CD8-positive, alpha-beta memory T cell (primary cell): ENCODE results near the gene RPL18. TPM values are rescaled to one million over a fixed set of nuclear protein-coding genes. Genes with fewer than 3 reads are reported as not detected.
"Not testable (repeated sequence)": the region's sequence is repeated elsewhere in the genome, so short reads cannot be mapped to it uniquely, and the experiment has no call there.

ENCODE experiments used
- CTCF ChIA-PET: fragments of 350-600 bp; sonication (Branson Sonifier 250); formaldehyde crosslinking; loops from one replicate; lab custom pipeline; 2021; ENCODE audit warnings: antibody characterized with exemption; lab: Charles Lee
- POLR2A ChIA-PET: fragments of 350-600 bp; sonication (Branson Sonifier 250); formaldehyde crosslinking; loops from one replicate; lab custom pipeline; 2021; ENCODE audit warnings: antibody characterized with exemption; lab: Charles Lee
- DNase-seq, 5 donors: peaks; one replicate each; pipeline versions ENCODE4 v3.0.0 to v3.0.0-alpha.2; 2020 to 2022; ENCODE audit warnings: mixed read lengths in 1 of 5
- H3K27ac ChIP-seq: one replicate; pipeline ENCODE4 v1.7.0; 2013; ENCODE audit warnings: low read depth, mild to moderate bottlenecking, low read length, moderate library complexity
- H3K27me3 ChIP-seq: 2 replicates; pipeline ENCODE4 v1.7.0; 2013; ENCODE audit warnings: low read length, mild to moderate bottlenecking; ENCODE audit not compliant: insufficient read depth, poor library complexity, severe bottlenecking
- H3K36me3 ChIP-seq: 2 replicates; pipeline ENCODE4 v1.7.0; 2013; ENCODE audit warnings: mild to moderate bottlenecking, low read length, moderate library complexity; ENCODE audit not compliant: insufficient read depth
- H3K4me1 ChIP-seq: 2 replicates; pipeline ENCODE4 v1.7.0; 2013; ENCODE audit warnings: mild to moderate bottlenecking, low read length, moderate library complexity; ENCODE audit not compliant: insufficient read depth
- H3K4me3 ChIP-seq: 2 replicates; pipeline ENCODE4 v1.7.0; 2013; ENCODE audit warnings: mild to moderate bottlenecking, low read length
- H3K9me3 ChIP-seq: 2 replicates; pipeline ENCODE4 v1.7.0; 2013; ENCODE audit warnings: mild to moderate bottlenecking, low read length
- H3K27ac Mint-ChIP-seq, 8 donors: one replicate each; pipeline ENCODE4 v1.8.0; 2020 to 2021; ENCODE audit warnings: mixed read lengths in 8 of 8, mild to moderate bottlenecking in 6 of 8, inconsistent platforms in 3 of 8, moderate library complexity in 3 of 8
- H3K27me3 Mint-ChIP-seq, 2 donors: one replicate each; pipeline ENCODE4 v1.8.0; 2020 to 2021; ENCODE audit warnings: mixed read lengths in 2 of 2, mild to moderate bottlenecking in 1 of 2, moderate library complexity in 1 of 2
- H3K36me3 Mint-ChIP-seq, 3 donors: one replicate each; pipeline ENCODE4 v1.8.0; 2020 to 2021; ENCODE audit warnings: mixed read lengths in 3 of 3, inconsistent platforms in 1 of 3, mild to moderate bottlenecking in 1 of 3
- H3K4me1 Mint-ChIP-seq, 3 donors: one replicate each; pipeline ENCODE4 v1.8.0; 2020 to 2021; ENCODE audit warnings: mixed read lengths in 3 of 3, inconsistent platforms in 1 of 3, mild to moderate bottlenecking in 1 of 3
- H3K4me3 Mint-ChIP-seq, 7 donors: one replicate each; pipeline ENCODE4 v1.8.0; 2020 to 2021; ENCODE audit warnings: mixed read lengths in 7 of 7, mild to moderate bottlenecking in 6 of 7, moderate library complexity in 4 of 7, inconsistent platforms in 2 of 7
- H3K9me3 Mint-ChIP-seq, 5 donors: one replicate each; pipeline ENCODE4 v1.8.0; 2020 to 2022; ENCODE audit warnings: mixed read lengths in 5 of 5, mild to moderate bottlenecking in 3 of 5, moderate library complexity in 2 of 5, inconsistent platforms in 1 of 5
- polyA plus RNA-seq: library from polyadenylated mRNA; unstranded; fragments of 300-500 nt; fragmentation: Illumina TruSeq; gene quantifications from one replicate; pipeline ENCODE4 v1.2.3, GENCODE V29; 2021
- total RNA-seq, 2 experiments: library from RNA; stranded (reverse); gene quantifications; one replicate each; pipeline ENCODE4 v1.2.3, GENCODE V29; 2021

RPL18 gene
- total and polyA plus RNA-seq, 3 experiments from 2014 or later, result 1,778 to 1,821 (median 1,810) TPM

DNA sequence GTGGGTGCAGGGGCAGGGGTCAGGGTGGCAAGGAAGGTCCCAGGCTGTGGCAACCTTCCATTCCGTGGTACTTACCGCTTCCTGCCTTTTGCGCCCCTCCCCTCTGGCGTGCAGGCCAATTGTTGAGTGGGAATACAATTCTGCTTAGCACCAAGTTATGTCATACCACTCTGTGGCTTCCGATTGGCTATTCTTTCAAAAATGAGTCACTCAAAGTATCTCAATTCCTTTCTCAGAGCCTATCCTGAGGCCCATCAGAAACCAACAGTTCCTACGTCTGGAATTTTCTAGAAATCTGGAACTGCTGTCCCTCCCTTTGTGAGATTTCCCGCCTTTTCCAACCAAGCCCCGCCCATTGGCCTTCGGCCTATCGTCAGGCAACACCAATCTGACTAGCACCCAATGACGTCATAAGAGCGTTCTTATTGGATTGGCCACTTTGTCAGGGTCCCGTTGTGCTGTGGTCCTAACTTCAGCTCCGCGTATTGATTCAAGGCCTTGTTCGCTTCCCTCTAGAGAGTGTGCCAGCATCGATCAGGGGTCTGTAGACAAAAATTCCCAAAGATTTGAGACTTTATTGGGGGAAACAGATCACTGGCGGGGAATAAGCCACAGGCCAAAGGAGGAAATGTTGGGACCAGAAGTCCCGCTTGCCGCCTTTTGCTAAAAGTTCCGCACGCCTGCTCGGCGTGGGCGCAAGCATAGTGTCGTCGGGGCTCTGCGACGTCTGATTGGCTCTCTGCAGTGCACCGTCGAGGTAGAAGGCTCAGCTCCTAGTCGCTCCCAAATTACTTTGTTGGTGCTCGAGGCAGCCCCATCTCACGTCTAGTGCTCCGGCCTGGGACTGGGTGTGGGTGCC lies 42.1 kb upstream of the RPL18 start:
- peak overlapping the region; percentile 42 to 86 (median 79) for H3K4me3 Mint-ChIP-seq
- peak overlapping the region; percentile 68 to 99 (median 95) for H3K27ac Mint-ChIP-seq
- H3K4me1 Mint-ChIP-seq, result peaks cover 7 to 9% (median 9%) of the 10 kb centered on the region in 3 donors
- Histone ChIP-seq H3K4me1 (peaks cover 10% of the 10 kb centered on the region), H3K27ac (peak overlapping the region; percentile 49), H3K4me3 (peak overlapping the region; percentile 49), H3K36me3 (no peaks in the 10 kb centered on the region), H3K9me3 (no peaks in the 10 kb centered on the region), H3K27me3 (no peaks in the 10 kb centered on the region)
- H3K9me3 Mint-ChIP-seq, result no peaks in the 10 kb centered on the region
- no peaks in the 10 kb centered on the region for H3K36me3 Mint-ChIP-seq
- ChIA-PET POLR2A (interaction anchor here (0.5 to 0.8 kb wide), 2 partner anchors 17 to 42 kb away, joined by 3 read pairs; partner anchors contain the start of genes RPL18 and SPHK2), CTCF (interaction anchor here (1.2 kb wide), 1 partner anchor 181 kb away, joined by 3 read pairs; no protein-coding TSS in a partner anchor)
- peak; percentile 64 to 87 (median 82) for DNase-seq
- H3K27me3 Mint-ChIP-seq, result peaks cover 4 to 8% of the 10 kb centered on the region in 2 donors

DNA sequence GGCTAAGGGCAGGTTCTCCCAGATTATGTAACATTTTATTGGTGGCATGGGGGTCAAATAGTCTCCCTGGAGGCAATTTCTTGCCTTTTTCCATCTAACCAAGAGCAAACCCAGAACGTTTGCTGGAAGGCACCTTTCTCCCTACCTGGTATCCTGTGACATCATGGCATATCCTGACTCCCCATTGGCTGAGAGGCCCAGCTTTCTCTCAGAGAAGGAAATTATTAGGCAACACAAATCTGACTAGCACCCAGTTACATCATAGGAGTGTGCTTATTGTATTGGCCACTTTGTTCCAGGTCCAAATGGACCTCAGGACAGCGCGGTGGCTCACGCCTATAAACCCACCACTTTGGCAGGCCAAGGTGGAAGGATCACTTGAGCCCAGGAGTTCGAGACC lies 40.8 kb upstream of the RPL18 start:
- H3K27me3 ChIP-seq, result no peaks in the 10 kb centered on the region
- Mint-ChIP-seq H3K9me3 (no peaks in the 10 kb centered on the region), H3K4me3 (no peak overlapping the region), H3K27me3 (peaks cover 4 to 8% of the 10 kb centered on the region in 2 donors), H3K27ac (peak overlapping the region in 1 of 8 donors; percentile 32), H3K4me1 (peaks cover 7 to 9% (median 9%) of the 10 kb centered on the region in 3 donors), H3K36me3 (no peaks in the 10 kb centered on the region)
- no peak overlapping the region for H3K4me3 ChIP-seq
- no peaks in the 10 kb centered on the region for H3K9me3 ChIP-seq
- ChIA-PET CTCF (interaction anchor here (1.8 kb wide), 1 partner anchor 19 kb away, joined by 3 read pairs; no protein-coding TSS in a partner anchor), POLR2A (no interaction called here)
- H3K36me3 ChIP-seq, result no peaks in the 10 kb centered on the region
- peaks cover 10% of the 10 kb centered on the region for H3K4me1 ChIP-seq
- no peak for DNase-seq
- H3K27ac ChIP-seq, result no peak overlapping the region

DNA sequence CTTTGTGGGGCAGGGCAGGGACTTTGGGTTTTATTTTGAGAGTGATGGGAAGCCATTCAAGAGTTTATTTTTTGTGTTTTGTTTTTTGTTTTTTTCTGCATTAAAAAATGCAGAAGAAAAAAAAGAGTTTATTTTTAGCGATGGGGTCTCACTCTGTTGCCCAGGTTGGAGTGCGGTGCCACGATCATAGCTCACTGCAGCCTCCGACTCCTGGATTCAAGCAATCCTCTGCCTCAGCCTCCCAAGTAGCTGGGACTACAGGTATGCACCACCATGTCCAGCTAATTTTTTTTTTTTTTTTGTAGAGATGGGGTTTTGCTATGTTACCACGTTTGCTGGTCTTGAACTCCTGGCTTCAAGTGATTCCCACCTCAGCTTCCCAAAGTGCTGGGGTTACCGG lies 39.5 kb upstream of the RPL18 start:
- Mint-ChIP-seq H3K9me3 (no peaks in the 10 kb centered on the region), H3K36me3 (no peaks in the 10 kb centered on the region), H3K4me1 (peaks cover 7 to 9% (median 9%) of the 10 kb centered on the region in 3 donors), H3K27me3 (peaks cover 4 to 8% of the 10 kb centered on the region in 2 donors), H3K27ac (no peak overlapping the region), H3K4me3 (peak overlapping the region in 1 of 7 donors; percentile 64)
- Histone ChIP-seq H3K27me3 (no peaks in the 10 kb centered on the region), H3K9me3 (no peaks in the 10 kb centered on the region), H3K4me1 (peaks cover 10% of the 10 kb centered on the region), H3K27ac (no peak overlapping the region), H3K36me3 (no peaks in the 10 kb centered on the region), H3K4me3 (no peak overlapping the region)
- DNase-seq, result no peak
- ChIA-PET POLR2A (no interaction called here), CTCF (interaction anchor here (4.7 kb wide), 1 partner anchor 13 kb away, joined by 13 read pairs; the partner anchor contains the start of gene CA11)

DNA sequence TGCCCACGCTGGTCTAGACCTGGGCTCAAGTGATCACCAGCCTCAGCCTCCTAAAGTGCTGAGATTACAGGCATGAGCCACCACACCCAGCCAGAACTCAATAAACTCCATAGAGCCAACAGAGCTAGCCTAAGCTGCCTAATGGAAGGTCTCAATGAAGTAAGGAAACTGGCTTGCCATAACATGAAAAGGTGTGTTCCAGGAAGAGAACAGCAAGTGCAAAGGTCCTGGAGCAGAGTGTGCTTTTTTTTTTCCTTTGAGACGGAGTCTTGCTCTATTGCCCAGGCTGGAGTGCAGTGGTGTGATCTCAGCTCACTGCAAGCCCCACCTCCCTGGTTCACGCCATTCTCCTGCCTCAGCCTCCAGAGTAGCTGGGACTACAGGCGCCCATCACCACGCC lies 38.9 kb upstream of the RPL18 start:
- H3K4me3 ChIP-seq, H3K4me1 Mint-ChIP-seq, H3K27me3 Mint-ChIP-seq, H3K27ac ChIP-seq, DNase-seq, H3K36me3 Mint-ChIP-seq, H3K27me3 ChIP-seq, H3K9me3 Mint-ChIP-seq, H3K9me3 ChIP-seq, H3K4me3 Mint-ChIP-seq, H3K36me3 ChIP-seq, POLR2A ChIA-PET, H3K27ac Mint-ChIP-seq: not testable (repeated sequence)
- CTCF ChIA-PET, result interaction anchor here (4.7 kb wide), 1 partner anchor 12 kb away, joined by 13 read pairs; the partner anchor contains the start of gene CA11
- peaks cover 10% of the 10 kb centered on the region for H3K4me1 ChIP-seq

DNA sequence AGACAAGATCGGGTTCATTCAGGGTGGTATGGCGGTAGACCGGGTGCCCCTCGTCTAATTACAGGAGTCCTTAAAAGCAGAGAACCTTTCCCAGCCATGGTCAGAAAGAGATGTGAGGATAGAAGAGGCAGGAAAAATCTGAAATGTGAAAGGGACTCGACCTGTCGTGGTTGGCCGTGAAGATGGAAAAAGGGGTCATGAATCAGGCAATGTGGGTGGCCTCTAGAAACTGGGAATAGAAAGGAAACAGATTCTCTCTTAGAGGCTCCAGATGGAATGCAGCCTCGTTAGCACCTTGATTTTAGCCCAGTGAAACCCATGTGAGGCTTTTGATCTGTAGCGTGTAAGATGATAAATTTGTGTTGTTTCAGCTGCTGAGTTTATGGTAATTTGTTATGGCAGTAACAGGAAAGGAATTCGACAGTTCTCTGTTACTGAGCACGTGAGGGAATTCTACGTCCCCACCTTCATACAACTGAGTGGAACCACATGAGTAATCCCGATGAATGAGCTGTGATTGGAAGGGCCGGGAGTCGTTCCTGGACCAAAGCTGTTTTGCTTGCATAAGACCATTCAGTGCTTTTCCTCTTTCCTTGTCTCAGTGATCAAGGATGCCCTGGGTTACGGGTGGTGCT lies 38.0 kb upstream of the RPL18 start:
- Mint-ChIP-seq H3K4me1 (peaks cover 7 to 9% (median 9%) of the 10 kb centered on the region in 3 donors), H3K4me3 (no peak overlapping the region), H3K36me3 (no peaks in the 10 kb centered on the region), H3K9me3 (no peaks in the 10 kb centered on the region), H3K27me3 (peaks cover 4 to 8% of the 10 kb centered on the region in 2 donors), H3K27ac (no peak overlapping the region)
- no peak for DNase-seq
- Histone ChIP-seq H3K9me3 (no peaks in the 10 kb centered on the region), H3K36me3 (no peaks in the 10 kb centered on the region), H3K4me3 (no peak overlapping the region), H3K4me1 (peaks cover 10% of the 10 kb centered on the region), H3K27ac (no peak overlapping the region), H3K27me3 (no peaks in the 10 kb centered on the region)
- CTCF ChIA-PET, result interaction anchor here (4.7 kb wide), 1 partner anchor 11 kb away, joined by 13 read pairs; the partner anchor contains the start of gene CA11
- POLR2A ChIA-PET, result no interaction called here

DNA sequence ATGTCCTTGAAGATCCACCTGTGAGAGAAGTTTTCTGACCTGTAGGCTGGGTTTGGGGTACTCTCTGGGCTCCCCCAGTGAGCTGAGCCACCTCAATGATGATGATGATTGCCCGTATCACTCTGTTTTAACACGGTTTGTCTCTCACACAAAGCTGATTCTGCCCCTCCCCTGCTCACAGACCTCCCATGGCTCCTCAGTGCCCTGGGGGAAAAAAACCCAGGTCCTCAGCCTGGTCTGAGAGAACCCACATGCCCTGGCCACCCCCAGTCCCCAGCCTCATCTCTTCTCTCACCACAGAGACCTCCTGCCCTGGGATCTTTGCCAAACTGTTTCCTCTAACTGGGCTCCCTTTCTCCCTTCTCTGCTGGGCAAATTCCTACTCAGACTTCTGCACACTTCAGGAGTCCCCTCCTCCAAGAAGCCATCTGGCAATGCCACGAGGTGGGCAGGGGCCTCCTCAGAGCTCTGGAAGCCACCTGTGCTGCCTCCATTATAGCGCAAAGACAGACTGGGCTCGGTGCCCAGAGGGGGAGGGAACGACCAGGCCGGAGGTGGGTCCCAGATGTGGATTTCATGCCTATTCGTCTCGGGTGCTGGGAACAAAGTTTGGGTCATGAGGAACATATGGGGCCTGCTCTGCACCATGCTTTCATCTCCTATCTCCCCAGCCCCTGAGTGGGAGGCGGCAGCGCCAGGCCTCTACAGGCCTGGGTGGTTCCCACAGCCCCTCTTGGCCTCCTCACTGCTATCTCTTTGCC lies 35.5 kb upstream of the RPL18 start:
- Histone ChIP-seq H3K27me3 (no peaks in the 10 kb centered on the region), H3K4me3 (no peak overlapping the region), H3K4me1 (peaks cover 4% of the 10 kb centered on the region), H3K9me3 (no peaks in the 10 kb centered on the region), H3K27ac (no peak overlapping the region), H3K36me3 (no peaks in the 10 kb centered on the region)
- ChIA-PET POLR2A (interaction anchor here (0.6 kb wide), 1 partner anchor 22 kb away, joined by 3 read pairs; no protein-coding TSS in a partner anchor), CTCF (interaction anchor here (4.7 kb wide), 1 partner anchor 9 kb away, joined by 13 read pairs; the partner anchor contains the start of gene CA11)
- Mint-ChIP-seq H3K4me3 (no peak overlapping the region), H3K9me3 (no peaks in the 10 kb centered on the region), H3K4me1 (peaks cover 3 to 8% (median 7%) of the 10 kb centered on the region in 3 donors), H3K27ac (no peak overlapping the region), H3K36me3 (no peaks in the 10 kb centered on the region), H3K27me3 (peaks cover 3 to 8% of the 10 kb centered on the region in 2 donors)
- DNase-seq, result no peak

DNA sequence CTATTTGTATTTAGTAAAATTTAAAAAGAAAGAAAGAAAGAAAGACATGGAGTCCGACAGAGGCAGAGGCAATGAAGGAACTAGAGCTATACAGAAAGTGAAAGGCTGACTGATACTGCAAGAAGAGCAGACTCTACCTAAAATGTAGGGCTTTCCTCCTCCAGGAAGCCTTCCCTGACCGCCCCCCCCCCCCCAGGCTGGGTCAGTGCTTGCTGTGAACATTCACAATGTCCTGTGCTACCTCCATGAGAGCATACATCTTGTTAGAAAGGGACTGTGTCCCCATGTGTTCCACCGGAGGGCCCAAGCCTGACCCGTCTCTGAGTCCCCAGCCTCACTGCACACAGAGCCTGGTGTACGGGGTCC lies 32.7 kb upstream of the RPL18 start:
- no peaks in the 10 kb centered on the region for H3K9me3 ChIP-seq
- Mint-ChIP-seq H3K4me3 (no peak overlapping the region), H3K27me3 (no peaks in the 10 kb centered on the region), H3K9me3 (no peaks in the 10 kb centered on the region), H3K36me3 (no peaks in the 10 kb centered on the region), H3K27ac (peak overlapping the region in 3 of 8 donors; percentile 21 to 75 (median 35)), H3K4me1 (peaks cover 16 to 28% (median 26%) of the 10 kb centered on the region in 3 donors)
- ChIA-PET CTCF (no interaction called here), POLR2A (no interaction called here)
- H3K36me3 ChIP-seq, result no peaks in the 10 kb centered on the region
- no peak overlapping the region for H3K27ac ChIP-seq
- H3K27me3 ChIP-seq, result no peaks in the 10 kb centered on the region
- H3K4me3 ChIP-seq, result no peak overlapping the region
- peaks cover 19% of the 10 kb centered on the region for H3K4me1 ChIP-seq
- no peak for DNase-seq
